HEK293 (cell line): ENCODE measurements around the gene CCDC184.
A peak's percentile ranks its signal among the peaks of the same experiment; 100 is the strongest.

Experiments used
- CTCF ChIP-seq: fragments of 450-650 bp; formaldehyde crosslinking; IDR thresholded peaks from 2 replicates; pipeline ENCODE4 v1.5.1; 2016; ENCODE audit warnings: missing biosample characterization, missing genetic modification characterization
- EGR2 ChIP-seq: fragments of 450-650 bp; formaldehyde crosslinking; IDR thresholded peaks from 2 replicates; pipeline ENCODE4 v1.5.1; 2016; ENCODE audit warnings: low read depth, missing biosample characterization, missing genetic modification characterization
- KLF8 ChIP-seq: fragments of 450-650 bp; formaldehyde crosslinking; IDR thresholded peaks from 2 replicates; pipeline ENCODE4 v1.5.1; 2016; ENCODE audit warnings: missing biosample characterization, missing genetic modification characterization
- REPIN1 ChIP-seq: fragments of 450-650 bp; formaldehyde crosslinking; IDR thresholded peaks from 2 replicates; pipeline ENCODE4 v1.5.1; 2017; ENCODE audit warnings: missing biosample characterization, missing genetic modification characterization, low read depth
- SP3 ChIP-seq: fragments of 450-650 bp; formaldehyde crosslinking; IDR thresholded peaks from 2 replicates; pipeline ENCODE4 v1.5.1; 2016; ENCODE audit warnings: missing biosample characterization, missing genetic modification characterization
- TRIM28 ChIP-seq: IDR thresholded peaks from 2 replicates; pipeline ENCODE4 v1.6.1; 2011; ENCODE audit warnings: low read length, control low read depth, borderline replicate concordance
- ZBTB1 ChIP-seq: fragments of 450-650 bp; formaldehyde crosslinking; IDR thresholded peaks from 2 replicates; pipeline ENCODE4 v1.5.1; 2016; ENCODE audit warnings: missing biosample characterization, missing genetic modification characterization
- ZBTB10 ChIP-seq: fragments of 450-650 bp; formaldehyde crosslinking; IDR thresholded peaks from 2 replicates; pipeline ENCODE4 v1.5.1; 2016; ENCODE audit warnings: missing biosample characterization, missing genetic modification characterization
- ZBTB48 ChIP-seq: fragments of 450-650 bp; formaldehyde crosslinking; IDR thresholded peaks from 2 replicates; pipeline ENCODE4 v1.5.1; 2016; ENCODE audit warnings: missing biosample characterization, missing genetic modification characterization
- ZBTB7A ChIP-seq: fragments of 450-650 bp; formaldehyde crosslinking; IDR thresholded peaks from 2 replicates; pipeline ENCODE4 v1.5.1; 2016; ENCODE audit warnings: low read depth, missing biosample characterization, missing genetic modification characterization
- ZFP37 ChIP-seq: fragments of 450-650 bp; formaldehyde crosslinking; IDR thresholded peaks from 2 replicates; pipeline ENCODE4 v1.5.1; 2016; ENCODE audit warnings: missing biosample characterization, missing genetic modification characterization
- ZNF121 ChIP-seq: fragments of 450-650 bp; formaldehyde crosslinking; IDR thresholded peaks from 2 replicates; pipeline ENCODE4 v1.5.1; 2016; ENCODE audit warnings: missing biosample characterization, missing genetic modification characterization
- ZNF140 ChIP-seq: fragments of 450-650 bp; formaldehyde crosslinking; IDR thresholded peaks from 2 replicates; pipeline ENCODE4 v1.5.1; 2016; ENCODE audit warnings: missing biosample characterization, missing genetic modification characterization
- ZNF155 ChIP-seq: fragments of 450-650 bp; formaldehyde crosslinking; IDR thresholded peaks from 2 replicates; pipeline ENCODE4 v1.5.1; 2016; ENCODE audit warnings: missing biosample characterization, missing genetic modification characterization
- ZNF174 ChIP-seq: fragments of 450-650 bp; formaldehyde crosslinking; IDR thresholded peaks from 2 replicates; pipeline ENCODE4 v1.5.0; 2017; ENCODE audit warnings: missing biosample characterization, mild to moderate bottlenecking, missing genetic modification characterization
- ZNF2 ChIP-seq: fragments of 450-650 bp; formaldehyde crosslinking; IDR thresholded peaks from 2 replicates; pipeline ENCODE4 v1.5.1; 2016; ENCODE audit warnings: missing biosample characterization, missing genetic modification characterization
- ZNF24 ChIP-seq: fragments of 450-650 bp; formaldehyde crosslinking; IDR thresholded peaks from 2 replicates; pipeline ENCODE4 v1.5.1; 2016; ENCODE audit warnings: missing biosample characterization, missing genetic modification characterization
- ZNF302 ChIP-seq: fragments of 450-650 bp; formaldehyde crosslinking; IDR thresholded peaks from 2 replicates; pipeline ENCODE4 v1.5.1; 2016; ENCODE audit warnings: missing biosample characterization, missing genetic modification characterization, low read depth
- ZNF335 ChIP-seq: fragments of 450-650 bp; formaldehyde crosslinking; conservative IDR thresholded peaks from 2 replicates; pipeline ENCODE4 v1.5.1; 2016; ENCODE audit warnings: missing biosample characterization, missing genetic modification characterization
- ZNF341 ChIP-seq: fragments of 450-650 bp; formaldehyde crosslinking; IDR thresholded peaks from 2 replicates; pipeline ENCODE4; 2016; ENCODE audit warnings: low read depth, missing biosample characterization, missing genetic modification characterization
- ZNF37A ChIP-seq: fragments of 450-650 bp; IDR thresholded peaks from 2 replicates; pipeline ENCODE4 v1.5.1; 2018; ENCODE audit warnings: missing biosample characterization, missing genetic modification characterization
- ZNF548 ChIP-seq: fragments of 450-650 bp; formaldehyde crosslinking; IDR thresholded peaks from 2 replicates; pipeline ENCODE4 v1.5.1; 2016; ENCODE audit warnings: missing biosample characterization, missing genetic modification characterization
- ZNF623 ChIP-seq: fragments of 450-650 bp; formaldehyde crosslinking; IDR thresholded peaks from 2 replicates; pipeline ENCODE4 v1.5.1; 2016; ENCODE audit warnings: missing biosample characterization, missing genetic modification characterization
- ZNF660 ChIP-seq: fragments of 450-650 bp; IDR thresholded peaks from 2 replicates; pipeline ENCODE4 v1.5.1; 2018; ENCODE audit warnings: missing biosample characterization, mild to moderate bottlenecking, missing genetic modification characterization
- ZNF670 ChIP-seq: fragments of 450-650 bp; formaldehyde crosslinking; IDR thresholded peaks from 2 replicates; pipeline ENCODE4 v1.5.1; 2016; ENCODE audit warnings: missing biosample characterization, missing genetic modification characterization, low read depth
- ZNF692 ChIP-seq: fragments of 450-650 bp; formaldehyde crosslinking; IDR thresholded peaks from 2 replicates; pipeline ENCODE4 v1.5.1; 2016; ENCODE audit warnings: missing biosample characterization, missing genetic modification characterization
- ZNF837 ChIP-seq: fragments of 450-650 bp; formaldehyde crosslinking; IDR thresholded peaks from 2 replicates; pipeline ENCODE4 v1.5.1; 2016; ENCODE audit warnings: missing biosample characterization, missing genetic modification characterization
- TF ChIP-seq, protein P1 (sequence below): fragments of 450-650 bp; formaldehyde crosslinking; IDR thresholded peaks from 2 replicates; pipeline ENCODE4 v1.5.1; 2016; ENCODE audit warnings: missing biosample characterization, missing genetic modification characterization
- TF ChIP-seq, protein P2 (sequence below): fragments of 450-650 bp; formaldehyde crosslinking; IDR thresholded peaks from 2 replicates; pipeline ENCODE4 v1.5.1; 2017; ENCODE audit warnings: missing biosample characterization, missing genetic modification characterization
- TF ChIP-seq, protein P3 (sequence below): fragments of 450-650 bp; formaldehyde crosslinking; IDR thresholded peaks from 2 replicates; pipeline ENCODE4 v1.5.1; 2016; ENCODE audit warnings: missing biosample characterization, missing genetic modification characterization, low read depth

The CCDC184 gene

DNA sequence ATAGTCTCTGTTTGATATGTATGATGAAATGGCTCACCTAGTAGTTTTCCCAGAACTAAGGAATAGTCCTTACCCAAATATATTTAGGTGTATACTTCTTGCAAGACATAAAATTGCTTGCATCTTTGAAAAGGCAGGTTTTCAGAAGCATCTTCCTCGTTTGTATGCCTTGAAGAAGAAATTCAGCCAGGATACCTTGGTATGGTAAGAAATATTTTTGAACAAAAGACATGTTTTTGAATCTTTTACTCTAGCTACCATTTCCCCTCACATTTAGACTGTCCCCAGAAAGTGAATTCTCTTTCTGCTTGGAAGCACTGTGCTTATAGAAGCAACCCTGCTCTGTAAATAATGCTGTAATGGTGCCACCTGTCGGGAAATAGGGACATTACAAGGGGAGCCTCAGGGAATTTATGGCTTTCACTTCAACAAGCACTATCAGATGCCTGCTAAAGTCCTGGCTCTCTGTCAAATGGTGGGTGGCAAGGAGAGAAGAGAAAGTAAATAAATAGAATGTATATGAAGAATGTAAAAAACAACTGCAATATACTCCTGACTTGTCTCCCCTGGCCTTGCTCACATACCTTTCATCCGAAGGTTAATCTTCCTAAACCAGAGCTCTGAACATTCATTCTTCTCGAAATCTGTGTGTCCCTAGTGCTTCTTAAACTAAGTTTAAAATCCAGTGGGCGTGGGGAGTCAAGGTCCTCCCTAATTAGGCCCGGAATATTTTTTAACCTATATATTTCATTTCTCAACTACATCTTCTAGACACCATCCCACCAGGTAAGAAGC, 6.1 kb downstream of the CCDC184 start (continued):
- TF ChIP-seq ZBTB10 (no peak), REPIN1 (no peak), ZNF837 (no peak), ZNF2 (tag by site-specific recombination) (0 out of 2 replicates have a peak, but pooled peaks have one; percentile 23), ZNF140 (no peak), ZNF174 (tag by site-specific recombination) (no peak), ZNF155 (no peak), EGR2 (tag by site-specific recombination) (no peak), ZNF335 (peak; percentile 49; the same call in 1 of the 2 replicates), KLF8 (tag by site-specific recombination) (no peak), ZFP37 (no peak), ZNF623 (tag by site-specific recombination) (no peak), ZBTB48 (tag by site-specific recombination) (0 out of 2 replicates have a peak, but pooled peaks have one; percentile 7), ZNF670 (tag by site-specific recombination) (no peak), TRIM28 (no peak), ZNF302 (tag by site-specific recombination) (no peak), CTCF (tag by site-specific recombination) (peak; percentile 29; the same call in 1 of the 2 replicates), ZNF548 (no peak), ZNF24 (no peak), ZBTB1 (tag by site-specific recombination) (no peak), ZNF660 (tag by site-specific recombination) (peak; percentile 59; the same call in 1 of the 2 replicates), ZBTB7A (tag by site-specific recombination) (no peak), SP3 (tag by site-specific recombination) (no peak), ZNF341 (tag by site-specific recombination) (no peak), ZNF121 (no peak), ZNF37A (tag by site-specific recombination) (no peak), ZNF692 (tag by site-specific recombination) (no peak)
- TF ChIP-seq, protein P1, sequence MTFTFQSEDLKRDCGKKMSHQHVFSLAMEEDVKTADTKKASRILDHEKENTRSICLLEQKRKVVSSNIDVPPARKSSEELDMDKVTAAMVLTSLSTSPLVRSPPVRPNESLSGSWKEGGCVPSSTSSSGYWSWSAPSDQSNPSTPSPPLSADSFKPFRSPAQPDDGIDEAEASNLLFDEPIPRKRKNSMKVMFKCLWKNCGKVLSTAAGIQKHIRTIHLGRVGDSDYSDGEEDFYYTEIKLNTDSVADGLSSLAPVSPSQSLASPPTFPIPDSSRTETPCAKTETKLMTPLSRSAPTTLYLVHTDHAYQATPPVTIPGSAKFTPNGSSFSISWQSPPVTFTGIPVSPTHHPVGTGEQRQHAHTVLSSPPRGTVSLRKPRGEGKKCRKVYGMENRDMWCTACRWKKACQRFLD: no peak
- TF ChIP-seq, protein P2, sequence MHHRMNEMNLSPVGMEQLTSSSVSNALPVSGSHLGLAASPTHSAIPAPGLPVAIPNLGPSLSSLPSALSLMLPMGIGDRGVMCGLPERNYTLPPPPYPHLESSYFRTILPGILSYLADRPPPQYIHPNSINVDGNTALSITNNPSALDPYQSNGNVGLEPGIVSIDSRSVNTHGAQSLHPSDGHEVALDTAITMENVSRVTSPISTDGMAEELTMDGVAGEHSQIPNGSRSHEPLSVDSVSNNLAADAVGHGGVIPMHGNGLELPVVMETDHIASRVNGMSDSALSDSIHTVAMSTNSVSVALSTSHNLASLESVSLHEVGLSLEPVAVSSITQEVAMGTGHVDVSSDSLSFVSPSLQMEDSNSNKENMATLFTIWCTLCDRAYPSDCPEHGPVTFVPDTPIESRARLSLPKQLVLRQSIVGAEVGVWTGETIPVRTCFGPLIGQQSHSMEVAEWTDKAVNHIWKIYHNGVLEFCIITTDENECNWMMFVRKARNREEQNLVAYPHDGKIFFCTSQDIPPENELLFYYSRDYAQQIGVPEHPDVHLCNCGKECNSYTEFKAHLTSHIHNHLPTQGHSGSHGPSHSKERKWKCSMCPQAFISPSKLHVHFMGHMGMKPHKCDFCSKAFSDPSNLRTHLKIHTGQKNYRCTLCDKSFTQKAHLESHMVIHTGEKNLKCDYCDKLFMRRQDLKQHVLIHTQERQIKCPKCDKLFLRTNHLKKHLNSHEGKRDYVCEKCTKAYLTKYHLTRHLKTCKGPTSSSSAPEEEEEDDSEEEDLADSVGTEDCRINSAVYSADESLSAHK (tag by site-specific recombination): no peak
- TF ChIP-seq, protein P3, sequence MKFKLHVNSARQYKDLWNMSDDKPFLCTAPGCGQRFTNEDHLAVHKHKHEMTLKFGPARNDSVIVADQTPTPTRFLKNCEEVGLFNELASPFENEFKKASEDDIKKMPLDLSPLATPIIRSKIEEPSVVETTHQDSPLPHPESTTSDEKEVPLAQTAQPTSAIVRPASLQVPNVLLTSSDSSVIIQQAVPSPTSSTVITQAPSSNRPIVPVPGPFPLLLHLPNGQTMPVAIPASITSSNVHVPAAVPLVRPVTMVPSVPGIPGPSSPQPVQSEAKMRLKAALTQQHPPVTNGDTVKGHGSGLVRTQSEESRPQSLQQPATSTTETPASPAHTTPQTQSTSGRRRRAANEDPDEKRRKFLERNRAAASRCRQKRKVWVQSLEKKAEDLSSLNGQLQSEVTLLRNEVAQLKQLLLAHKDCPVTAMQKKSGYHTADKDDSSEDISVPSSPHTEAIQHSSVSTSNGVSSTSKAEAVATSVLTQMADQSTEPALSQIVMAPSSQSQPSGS (tag by site-specific recombination): no peak
